Subcutaneous adipose tissue (tissue), 4 donors: Measurements from ENCODE around the gene HTR1B. TPM values are rescaled to one million over a fixed set of nuclear protein-coding genes. Genes with fewer than 3 reads are reported as not detected.

Experiments
- CTCF ChIP-seq: fragments of 450-650 bp; IDR thresholded peaks from one replicate; pipeline ENCODE4 v1.5.1; 2016; ENCODE audit warnings: low read depth, mild to moderate bottlenecking, control low read depth, antibody characterized with exemption, moderate library complexity
- total RNA-seq, 4 donors: library from RNA; depleted of rRNA; stranded (reverse); fragments of >200 nt; gene quantifications; one replicate each; pipeline ENCODE4 v1.1.0, GENCODE V29; 2016

HTR1B gene
- total RNA-seq, 4 donors from 2014 or later = not detected

GRCh38 chr6:77440206-77440976 is 22.9 kb downstream of the HTR1B start:
- no peak for TF ChIP-seq CTCF

- TF ChIP-seq CTCF = no peak
These were observed 29.4 kb downstream of the HTR1B start for GRCh38 chr6:77433888-77434287.

- no peak for TF ChIP-seq CTCF
These were observed 32.8 kb downstream of the HTR1B start for GRCh38 chr6:77430504-77430903.

DNA sequence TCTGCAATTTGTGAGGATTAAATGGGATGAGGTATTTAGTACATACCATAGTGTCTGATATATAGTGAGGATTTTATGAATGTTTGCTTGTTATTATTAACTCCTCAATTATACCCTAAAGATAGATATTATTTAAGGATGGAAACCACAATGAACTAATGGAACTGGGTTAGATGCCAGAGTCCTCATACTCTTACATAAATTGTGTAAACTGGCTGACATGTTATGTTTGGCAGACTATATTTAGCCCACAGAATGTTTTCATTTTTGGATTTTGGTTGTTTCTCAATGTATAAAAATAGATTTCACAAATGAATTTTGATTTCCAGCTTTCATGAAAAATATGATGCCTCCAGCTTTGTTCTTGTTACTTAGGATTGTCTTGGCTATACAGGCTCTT is 37.6 kb downstream of the HTR1B start:
- TF ChIP-seq CTCF = no peak

GRCh38 chr6:77425216-77425615 is 38.1 kb downstream of the HTR1B start:
- TF ChIP-seq CTCF = no peak

GRCh38 chr6:77424761-77425160 is 38.5 kb downstream of the HTR1B start:
- TF ChIP-seq CTCF = no peak

DNA sequence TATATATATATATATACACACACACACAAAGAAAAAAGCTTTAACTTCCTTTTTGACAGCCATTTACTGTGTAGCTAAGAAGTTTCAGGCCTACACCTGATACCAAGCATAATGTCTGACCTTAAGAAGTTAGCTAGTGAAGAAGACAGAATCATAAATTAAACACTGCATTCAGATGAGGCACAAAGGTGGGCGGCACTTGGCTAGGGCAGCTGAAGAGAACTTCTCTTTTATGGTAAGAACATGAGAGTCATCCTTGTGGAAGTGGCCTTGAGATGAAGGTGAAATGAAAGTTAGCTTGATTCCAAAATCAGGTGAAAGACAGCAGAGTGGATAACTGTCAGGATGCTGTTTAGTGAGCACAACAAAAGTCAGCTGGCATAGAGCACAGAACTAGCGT is 46.5 kb downstream of the HTR1B start:
- TF ChIP-seq CTCF = no peak
